A204.1 (cell line): Measurements from ENCODE around the gene PPP6R2.
"Not testable (repeated sequence)": the region's sequence is repeated elsewhere in the genome, so short reads cannot be mapped to it uniquely, and the experiment has no call there.

Experiments used
- FAIRE-seq: peaks from 2 replicates; lab custom pipeline; 2012; peaks lifted over from hg19 to GRCh38; lab: Jason Lieb, UNC

Gene PPP6R2

DNA sequence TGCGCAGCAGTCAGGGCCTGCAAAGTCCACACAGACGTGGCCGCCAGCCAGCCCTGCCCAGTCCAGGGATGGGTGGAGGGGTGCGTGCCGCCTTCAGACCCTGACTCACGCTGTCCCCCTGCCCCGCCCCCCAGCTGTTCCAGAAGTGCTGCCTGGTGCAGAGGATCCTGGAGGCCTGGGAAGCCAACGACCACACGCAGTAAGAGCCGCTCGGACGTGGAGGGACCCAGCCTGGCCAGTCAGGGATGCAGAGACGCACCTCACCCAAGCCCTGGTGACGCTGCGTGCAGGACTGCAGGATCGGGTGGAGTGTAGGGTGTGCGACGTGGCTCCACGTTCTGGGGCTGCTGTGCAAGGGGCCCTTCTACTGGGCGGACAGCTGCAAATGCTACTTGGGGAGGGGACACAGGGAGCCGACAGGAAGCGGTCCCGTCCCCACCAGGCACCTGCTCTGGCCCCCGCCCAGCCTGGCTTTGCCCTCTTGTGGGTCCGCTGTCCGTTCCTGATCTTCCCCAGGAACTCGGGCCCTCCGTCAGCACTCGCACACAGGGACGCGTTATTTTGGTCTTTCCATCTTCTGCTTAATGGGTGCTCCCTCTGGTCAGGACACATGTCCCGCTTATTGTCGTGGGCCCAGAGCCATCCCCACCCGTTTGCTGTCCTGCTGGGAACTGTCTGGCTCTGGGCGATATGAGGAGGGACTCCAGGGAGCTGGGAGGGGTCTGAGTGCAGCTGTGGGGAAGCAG lies 89.2 kb downstream of the PPP6R2 start:
- FAIRE-seq: no peak

DNA sequence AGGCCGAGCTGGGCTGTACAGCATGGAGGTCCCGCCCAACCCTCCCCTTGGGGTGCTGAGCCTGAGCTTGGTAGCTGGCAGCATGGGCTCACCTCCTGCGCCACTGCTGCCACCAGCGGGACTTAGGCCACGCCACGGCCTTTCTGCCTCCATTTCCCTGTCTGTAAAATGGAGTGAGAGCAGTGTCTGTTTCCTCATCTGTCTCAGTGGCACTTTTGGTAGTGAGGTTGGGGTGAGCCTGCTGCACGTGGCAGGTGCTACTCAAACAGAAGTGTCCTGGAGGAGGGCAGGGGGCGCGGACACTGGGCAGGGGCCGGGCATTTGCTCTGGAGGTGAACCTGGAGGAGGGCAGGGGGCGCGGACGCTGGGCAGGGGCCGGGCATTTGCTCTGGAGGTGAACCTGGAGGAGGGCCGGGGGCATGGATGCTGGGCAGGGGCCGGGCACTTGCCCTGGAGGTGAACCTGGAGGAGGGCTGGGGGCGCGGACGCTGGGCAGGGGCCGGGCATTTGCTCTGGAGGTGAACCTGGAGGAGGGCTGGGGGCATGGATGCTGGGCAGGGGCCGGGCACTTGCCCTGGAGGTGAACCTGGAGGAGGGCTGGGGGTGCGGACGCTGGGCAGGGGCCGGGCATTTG lies 89.9 kb downstream of the PPP6R2 start:
- not testable (repeated sequence) for FAIRE-seq

DNA sequence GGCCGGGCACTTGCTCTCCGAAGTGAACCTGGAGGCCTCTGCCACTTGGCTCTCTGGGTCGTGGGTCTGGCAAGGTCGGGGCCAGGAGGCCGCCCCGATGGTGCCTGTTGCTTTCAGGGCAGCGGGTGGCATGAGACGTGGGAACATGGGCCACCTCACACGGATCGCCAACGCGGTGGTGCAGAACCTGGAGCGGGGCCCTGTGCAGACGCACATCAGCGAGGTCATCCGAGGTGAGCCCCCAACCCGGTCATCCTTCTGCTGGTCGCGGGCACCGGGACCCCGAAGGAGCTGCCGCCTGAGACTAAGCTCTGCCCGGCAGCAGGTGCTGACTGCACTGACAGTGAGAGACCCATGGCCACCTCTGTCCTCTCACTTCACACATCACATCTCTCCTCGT lies 91.7 kb downstream of the PPP6R2 start:
- FAIRE-seq: no peak

DNA sequence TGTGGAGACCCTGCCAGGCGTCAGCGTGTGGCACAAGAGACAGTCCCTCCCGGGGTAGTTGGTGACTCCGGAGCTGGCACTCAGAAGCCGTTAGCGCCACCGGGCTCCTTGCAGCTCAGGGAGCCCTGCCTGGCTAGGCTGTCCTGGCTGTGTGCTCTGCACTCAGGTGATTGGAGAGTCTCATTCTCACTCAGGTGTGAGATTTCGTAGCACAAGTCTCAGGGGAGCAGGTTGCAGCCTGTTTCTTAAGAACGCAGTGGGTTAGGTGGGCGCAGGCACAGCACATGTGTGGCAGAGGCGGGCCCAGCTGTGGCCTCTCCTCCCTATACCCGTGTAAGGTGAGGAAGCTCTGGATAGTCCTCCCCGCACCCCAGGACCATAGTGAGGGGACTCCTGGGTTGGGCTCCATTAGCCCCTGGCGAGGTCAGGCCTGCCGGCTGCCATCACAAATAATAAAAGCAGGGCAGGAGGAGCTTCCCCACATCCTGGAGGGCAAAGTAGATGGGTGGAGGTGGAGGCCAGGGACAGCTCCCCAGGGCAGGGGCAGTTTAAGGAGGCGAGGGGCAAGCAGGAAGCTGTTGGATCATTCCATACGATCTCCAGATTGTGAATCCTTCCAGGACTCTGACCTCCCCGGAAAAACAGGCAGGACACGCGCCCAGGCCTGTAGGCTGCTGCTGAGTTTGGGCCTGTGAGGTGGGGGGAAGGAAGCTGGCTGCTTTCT lies 92.3 kb downstream of the PPP6R2 start:
- FAIRE-seq: no peak

DNA sequence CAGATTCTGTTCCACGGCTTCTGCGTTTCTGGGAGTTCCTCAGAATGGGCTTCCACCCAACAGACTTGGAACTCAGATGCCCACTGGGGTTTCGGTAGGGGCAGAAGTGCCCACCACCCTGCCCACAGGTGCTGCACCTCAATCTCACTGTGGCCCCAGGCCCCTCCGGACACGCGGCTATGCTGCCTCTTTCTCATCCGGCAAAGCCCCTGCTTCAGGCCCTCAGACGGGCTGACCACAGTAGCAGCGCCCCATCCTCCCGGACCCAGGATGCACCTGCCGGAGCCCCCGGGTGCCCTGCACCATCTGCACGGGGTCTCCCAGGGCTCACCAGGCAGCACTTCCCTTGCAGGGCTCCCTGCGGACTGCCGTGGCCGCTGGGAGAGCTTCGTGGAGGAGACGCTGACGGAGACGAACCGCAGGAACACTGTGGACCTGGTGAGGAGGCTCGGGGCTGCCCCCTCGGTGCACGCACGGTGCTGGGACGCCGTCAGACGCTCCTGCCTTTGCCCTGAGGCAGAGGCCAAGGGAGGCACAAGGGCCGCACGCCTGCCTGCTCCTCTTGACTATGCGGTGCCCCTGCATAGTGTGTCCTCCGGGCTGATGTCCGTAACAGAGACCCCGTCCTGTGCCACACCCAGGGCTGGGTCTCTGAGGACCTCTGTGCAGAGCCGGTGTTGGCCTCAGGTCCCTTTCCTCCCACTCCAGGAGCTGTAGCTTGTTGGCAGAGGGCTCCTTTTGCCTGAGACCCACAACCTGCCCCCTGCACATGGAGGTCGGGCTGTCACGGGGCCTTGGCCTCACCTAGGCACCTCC lies 93.1 kb downstream of the PPP6R2 start:
- FAIRE-seq: no peak

DNA sequence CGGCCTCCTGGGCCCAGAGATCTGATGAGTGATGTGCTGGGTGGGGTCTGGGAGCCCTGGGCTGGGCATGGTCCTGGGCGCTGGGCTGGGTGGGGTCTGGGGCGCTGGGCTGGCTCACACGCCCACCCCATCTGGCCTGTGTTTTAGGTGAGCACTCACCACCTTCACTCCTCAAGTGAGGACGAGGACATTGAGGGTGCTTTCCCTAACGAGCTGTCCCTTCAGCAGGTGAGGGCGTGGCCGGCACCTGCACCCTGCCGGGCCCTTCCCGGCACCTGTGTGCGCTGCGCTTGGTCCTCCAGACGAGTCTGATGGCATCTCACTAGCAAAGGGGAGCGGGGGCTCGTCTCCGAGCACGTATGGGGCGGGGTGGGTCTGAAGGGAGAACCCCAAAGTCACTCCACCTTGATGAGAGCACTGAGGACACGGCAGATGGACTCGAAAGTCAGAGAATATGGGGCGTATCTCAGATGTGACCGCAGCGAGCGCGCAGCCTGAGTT lies 93.8 kb downstream of the PPP6R2 start:
- no peak for FAIRE-seq

DNA sequence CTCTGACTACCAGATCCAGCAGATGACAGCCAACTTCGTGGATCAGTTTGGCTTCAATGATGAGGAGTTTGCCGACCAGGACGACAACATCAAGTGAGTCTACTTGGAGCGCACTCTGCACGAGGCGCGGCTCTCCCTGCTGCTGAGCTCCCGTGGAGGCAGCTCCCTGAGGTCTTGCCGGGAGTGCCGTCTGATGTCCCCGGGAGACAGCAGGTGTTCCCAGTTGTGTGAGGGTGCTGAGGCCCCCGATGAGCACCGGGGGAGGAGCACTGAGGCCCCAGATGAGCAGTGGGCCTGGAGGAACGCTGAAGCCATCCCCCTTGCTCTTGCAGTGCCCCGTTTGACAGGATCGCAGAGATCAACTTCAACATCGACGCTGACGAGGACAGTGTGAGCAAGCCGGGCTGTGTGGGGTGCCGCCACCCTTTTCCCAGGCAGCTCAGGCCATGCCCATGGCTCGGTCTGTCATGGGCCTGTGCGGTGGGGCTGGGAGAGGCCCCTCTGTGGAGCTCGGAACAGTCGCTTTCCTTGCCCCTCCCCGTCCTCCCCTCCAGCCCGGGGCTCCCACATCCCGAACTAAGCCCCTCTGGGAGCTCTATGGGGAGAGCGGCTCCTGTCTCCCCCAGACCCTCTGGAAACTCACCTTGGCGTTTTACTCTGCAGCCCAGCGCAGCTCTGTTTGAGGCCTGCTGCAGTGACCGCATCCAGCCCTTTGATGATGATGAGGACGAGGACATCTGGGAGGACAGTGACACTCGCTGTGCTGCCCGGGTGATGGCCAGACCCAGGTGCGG lies 94.6 kb downstream of the PPP6R2 start:
- FAIRE-seq: no peak

DNA sequence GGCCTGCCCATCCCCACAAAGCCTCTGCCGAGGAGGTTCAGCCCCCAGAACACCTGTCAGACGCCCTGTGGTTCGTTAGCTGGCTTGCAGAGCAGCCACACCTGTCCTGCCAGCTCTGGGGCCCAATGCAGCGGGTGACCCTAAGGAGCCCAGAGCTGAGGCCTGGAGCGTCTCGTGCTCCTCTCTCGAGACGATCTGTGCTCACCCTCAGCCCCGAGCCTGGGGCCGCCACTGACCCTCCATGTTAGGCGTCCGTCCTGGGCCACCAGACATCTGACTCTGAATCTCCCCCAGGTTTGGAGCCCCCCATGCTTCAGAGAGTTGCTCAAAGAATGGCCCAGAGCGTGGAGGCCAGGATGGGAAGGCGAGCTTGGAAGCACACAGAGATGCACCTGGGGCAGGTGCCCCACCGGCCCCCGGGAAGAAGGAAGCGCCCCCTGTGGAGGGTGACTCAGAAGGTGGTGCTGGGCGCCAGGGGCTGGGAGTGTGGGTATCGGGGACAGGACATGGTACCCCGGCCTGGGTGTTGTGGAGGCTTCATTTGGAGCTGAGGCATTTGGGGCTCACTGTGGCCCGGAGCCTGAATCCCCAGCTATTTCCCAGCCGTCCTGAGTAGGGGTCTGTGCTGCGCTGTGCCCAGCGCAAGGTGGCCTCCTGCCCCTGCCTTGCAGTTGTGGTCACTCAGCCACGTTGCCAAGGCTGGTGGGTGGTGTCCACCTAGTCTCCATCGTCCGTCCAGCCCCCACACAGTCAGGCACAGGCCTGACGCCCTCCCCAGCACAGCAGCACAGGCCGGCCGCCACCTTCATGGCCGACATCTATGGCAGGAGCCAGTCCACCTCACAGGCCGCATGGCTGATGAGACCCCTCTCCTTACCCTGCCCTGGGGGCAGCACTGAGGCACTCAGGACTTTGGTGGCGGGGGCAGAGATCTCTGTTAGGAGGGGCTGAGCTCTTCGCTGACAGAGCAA lies 95.5 kb downstream of the PPP6R2 start:
- FAIRE-seq: no peak

DNA sequence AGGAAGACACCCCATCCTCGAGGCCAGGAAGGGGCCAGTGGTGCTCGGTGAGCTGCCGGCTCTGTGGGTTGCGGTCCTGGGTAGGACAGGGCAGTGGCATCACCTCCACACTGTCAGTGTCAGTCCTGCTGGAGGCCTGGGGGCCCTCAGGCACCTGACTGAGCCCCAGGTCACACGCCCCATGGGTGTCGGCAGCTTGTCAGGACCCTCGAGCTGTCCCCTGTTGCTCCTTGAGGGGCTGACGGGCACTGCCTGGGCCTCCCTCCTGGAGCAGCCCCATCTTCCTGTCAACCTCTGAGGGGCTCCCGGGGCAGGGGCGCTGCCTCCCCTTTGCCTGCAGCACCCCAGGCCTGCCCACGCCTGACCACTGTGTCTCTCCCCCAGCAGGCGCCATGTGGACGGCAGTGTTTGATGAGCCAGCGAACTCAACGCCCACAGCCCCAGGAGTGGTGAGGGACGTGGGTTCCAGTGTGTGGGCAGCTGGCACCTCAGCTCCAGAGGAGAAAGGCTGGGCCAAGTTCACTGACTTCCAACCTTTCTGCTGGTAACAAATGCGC lies 96.3 kb downstream of the PPP6R2 start:
- no peak for FAIRE-seq

DNA sequence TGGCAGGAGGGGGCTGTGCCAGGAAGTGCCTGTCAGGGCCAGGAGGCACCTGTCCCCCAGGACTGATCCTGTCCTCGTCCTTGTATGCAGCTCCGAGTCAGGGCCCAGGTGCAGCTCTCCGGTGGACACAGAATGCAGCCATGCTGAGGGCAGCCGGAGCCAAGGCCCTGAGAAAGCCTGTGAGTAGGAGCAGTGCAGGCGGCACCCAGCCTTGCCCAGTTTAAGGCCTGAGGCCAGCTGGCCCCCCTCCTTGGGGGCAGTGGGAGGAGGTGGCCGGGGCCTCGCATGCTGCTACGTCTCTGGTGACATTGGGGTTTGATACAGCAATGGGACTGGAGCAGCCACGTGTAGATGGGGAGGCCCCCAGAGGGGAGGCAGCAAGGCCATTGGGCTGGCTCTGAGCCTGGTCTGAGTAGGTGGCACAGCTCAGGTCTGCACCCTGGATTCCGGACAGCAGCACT lies 96.8 kb downstream of the PPP6R2 start:
- FAIRE-seq: no peak

DNA sequence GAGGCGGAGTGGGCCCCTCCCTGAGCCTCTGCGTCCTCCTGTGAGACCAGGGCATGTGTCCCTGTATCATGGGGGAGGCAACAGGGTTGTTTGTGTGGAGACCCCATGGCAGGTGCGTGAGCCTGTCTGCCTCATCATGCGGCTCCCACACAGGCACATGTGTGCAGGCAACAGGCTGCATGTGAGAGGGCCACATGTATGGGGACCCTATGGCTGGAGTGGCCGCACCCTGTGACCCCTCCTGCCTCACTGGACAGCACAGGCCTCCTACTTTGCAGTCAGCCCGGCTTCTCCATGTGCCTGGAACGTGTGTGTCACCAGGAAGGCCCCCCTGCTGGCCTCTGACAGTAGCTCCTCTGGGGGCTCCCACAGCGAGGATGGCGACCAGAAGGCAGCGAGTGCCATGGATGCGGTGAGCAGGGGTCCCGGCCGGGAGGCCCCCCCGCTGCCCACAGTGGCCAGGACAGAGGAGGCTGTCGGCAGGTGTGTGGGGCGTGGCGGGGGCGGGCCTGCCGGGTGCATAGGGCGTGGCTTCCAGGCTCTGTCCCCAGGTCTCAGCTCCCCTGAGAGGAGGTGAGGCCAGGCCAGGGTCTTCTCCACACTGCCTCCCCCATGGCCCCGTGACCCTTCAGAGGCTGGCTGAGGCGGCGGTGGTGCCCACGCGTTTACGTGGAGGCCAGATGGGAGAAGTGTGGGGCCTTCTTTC lies 97.6 kb downstream of the PPP6R2 start:
- no peak for FAIRE-seq

DNA sequence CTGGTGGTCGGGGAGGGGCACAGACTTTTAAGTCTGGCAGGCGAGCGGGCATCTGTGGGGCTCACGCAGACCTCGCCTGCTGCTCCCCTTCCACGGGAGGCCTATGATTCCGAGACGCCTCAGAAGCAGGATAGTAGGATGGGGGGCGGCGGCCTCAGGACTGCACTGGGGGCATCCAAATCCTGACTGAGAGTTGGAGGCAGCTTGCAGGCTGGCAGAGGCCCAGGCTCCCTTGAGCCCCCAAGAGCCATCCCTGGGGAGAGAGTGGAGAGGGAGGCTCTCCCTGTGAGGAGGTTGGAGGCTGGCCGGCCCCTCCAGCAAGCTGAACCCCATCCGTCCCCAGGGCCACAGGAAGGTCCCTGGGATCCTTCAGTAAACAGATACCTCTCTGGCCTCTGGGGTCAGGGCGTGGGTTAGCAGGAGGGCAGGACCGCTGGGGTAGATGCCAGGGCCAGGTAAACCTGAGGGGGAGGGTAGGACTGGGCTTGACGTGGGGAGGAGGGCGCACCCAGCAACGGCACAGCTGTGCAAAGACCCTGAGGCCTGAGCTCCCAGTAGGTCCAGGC lies 98.4 kb downstream of the PPP6R2 start:
- no peak for FAIRE-seq

DNA sequence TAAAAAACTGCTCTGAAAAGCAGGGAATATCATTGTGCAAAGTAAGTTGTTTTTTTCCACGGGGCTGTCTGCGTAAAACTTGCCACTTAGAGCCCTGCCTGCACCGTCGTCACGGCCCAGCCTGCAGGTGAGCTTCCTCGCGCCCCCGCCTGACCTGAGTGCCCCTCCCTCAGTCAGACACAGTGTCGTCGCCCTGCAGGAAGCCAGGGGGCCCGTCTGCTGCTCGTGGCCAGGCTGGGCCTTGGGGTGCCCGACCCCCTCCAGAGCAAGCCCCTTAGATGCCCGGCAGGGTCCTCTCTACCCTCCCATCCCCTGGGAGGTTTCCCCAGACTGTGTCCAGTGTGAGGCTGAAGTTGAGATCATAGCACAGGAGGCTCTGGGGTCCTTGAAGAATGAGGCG lies 100.1 kb downstream of the PPP6R2 start:
- FAIRE-seq: no peak

DNA sequence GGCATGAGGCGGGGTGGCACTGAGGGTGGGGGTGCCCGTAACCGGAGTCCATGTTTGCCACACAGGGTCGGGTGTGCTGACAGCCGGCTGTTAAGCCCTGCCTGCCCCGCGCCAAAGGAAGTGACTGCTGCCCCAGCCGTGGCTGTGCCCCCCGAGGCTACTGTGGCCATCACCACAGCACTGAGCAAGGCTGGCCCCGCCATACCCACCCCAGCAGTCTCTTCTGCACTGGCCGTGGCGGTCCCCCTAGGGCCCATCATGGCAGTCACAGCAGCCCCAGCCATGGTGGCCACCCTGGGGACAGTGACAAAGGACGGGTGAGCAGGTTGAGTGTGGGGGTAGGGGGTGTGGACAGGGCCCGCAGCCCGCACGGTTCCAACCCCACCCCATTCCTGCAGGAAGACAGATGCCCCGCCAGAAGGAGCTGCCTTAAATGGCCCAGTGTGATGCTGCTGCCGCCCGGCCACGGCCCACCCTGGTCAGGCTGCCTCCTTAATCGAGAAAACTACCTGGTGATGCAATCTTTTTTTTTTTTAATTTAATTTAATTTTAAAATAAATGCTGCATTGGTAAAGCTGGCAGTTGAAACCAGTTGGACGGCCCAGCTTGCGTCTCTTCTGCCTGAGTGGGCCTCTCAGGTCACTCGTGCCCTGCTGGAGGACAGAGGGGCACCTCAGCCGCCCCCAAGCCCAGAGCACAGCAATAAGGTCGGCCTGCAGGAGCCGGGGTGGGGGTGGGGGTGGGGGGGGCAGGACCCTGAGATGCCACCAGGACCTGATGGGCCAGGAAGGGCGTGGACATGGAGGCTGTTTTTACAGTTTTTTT lies 100.9 kb downstream of the PPP6R2 start:
- FAIRE-seq: no peak

DNA sequence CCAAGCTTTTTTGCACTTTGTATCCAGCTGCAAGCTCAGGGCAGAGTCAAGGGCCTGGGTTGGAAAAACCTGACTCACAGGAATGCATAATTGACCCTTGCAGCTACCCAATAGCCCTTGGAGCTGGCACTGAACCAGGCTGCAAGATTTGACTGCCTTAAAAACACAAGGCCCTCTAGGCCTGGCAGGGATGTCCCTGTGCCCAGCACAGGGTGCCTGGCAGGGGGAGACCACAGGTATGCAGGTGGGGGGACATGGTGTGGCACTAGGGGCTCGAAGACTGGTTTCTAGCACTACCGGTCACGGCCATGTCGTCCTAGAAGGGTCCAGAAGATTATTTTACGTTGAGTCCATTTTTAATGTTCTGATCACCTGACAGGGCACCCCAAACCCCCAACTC lies 101.5 kb downstream of the PPP6R2 start:
- FAIRE-seq: no peak

DNA sequence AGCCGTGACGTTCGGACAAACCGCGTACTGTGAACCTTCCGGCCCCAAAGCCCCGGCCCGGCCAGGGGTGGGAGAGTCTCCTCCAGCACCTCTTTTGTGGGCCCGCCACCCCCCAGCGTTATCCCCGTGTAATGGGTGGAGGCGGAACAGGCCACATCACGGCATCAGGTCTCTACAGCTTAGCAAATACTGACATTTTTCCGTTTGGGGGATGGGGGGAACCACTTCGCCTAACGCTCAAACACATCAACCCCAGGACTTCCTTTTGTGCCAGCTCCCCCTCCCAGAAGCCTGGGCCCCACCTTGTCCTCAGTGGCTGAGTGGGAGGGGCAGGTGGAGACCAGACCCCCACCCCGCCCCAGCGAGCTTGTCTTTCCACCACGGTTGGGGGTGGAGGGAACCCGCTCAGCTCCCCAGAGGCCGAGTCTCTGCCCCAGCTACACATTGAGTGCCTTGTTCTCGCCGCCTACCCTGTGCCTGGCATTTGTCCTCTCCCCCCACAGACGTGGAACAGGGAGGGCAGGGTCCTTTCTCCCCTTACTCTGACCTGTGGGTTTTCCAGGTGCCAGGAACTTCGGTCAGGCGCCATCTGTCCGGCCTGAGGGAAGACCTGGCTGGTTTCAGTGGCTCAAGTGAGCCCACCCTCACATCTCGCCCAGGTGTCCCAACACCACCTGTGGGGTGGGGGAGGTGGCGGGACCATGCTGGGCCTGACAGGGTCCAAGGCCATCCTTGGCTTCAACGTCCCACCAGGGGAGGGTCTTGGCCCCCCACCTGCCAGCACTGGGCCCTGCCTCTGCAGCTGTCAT lies 102.1 kb downstream of the PPP6R2 start:
- no peak for FAIRE-seq
